Measurements from ENCODE around the gene SPTBN1.

The SPTBN1 gene

GRCh38 chr2:54618646-54619565 lies 162.8 kb downstream of the SPTBN1 start:
- TF ChIP-seq CSDC2 (CRISPR knock-in tag; IDR thresholded peaks at IDR 0.05): no peak
- no peak for TF ChIP-seq TCF4 (CRISPR knock-in tag; IDR thresholded peaks at IDR 0.05; ENCODE audit: borderline replicate concordance)
- no peak for TF ChIP-seq BACH2 (CRISPR knock-in tag; IDR thresholded peaks at IDR 0.05; ENCODE audit: borderline replicate concordance)
- TF ChIP-seq ESRRG (CRISPR knock-in tag; IDR thresholded peaks at IDR 0.05): peak; percentile 64; the same call in 1 of the 2 replicates
- TF ChIP-seq RARB (CRISPR knock-in tag; IDR thresholded peaks at IDR 0.05): no peak
- TF ChIP-seq ZC3H10 (CRISPR knock-in tag; IDR thresholded peaks at IDR 0.05): no peak
- peak; percentile 67; the same call in 1 of the 2 replicates for TF ChIP-seq ISL1 (CRISPR knock-in tag; IDR thresholded peaks at IDR 0.05)
- ATAC-seq: no peak; the same call in 2 of the 3 replicates

- no peak for TF ChIP-seq CREB5 (CRISPR knock-in tag; IDR thresholded peaks at IDR 0.05; ENCODE audit: low read depth)
- no peak for TF ChIP-seq TOX (CRISPR knock-in tag; IDR thresholded peaks at IDR 0.05; ENCODE audit: borderline replicate concordance)
- no peak for TF ChIP-seq ESRRG (CRISPR knock-in tag; IDR thresholded peaks at IDR 0.05)
- no peak for TF ChIP-seq CSDC2 (CRISPR knock-in tag; IDR thresholded peaks at IDR 0.05)
- TF ChIP-seq ARNTL (CRISPR knock-in tag; IDR thresholded peaks at IDR 0.05; ENCODE audit: borderline replicate concordance, low read depth): no peak
- TF ChIP-seq CSRNP3 (CRISPR knock-in tag; IDR thresholded peaks at IDR 0.05): no peak
- no peak for TF ChIP-seq ZC3H10 (CRISPR knock-in tag; IDR thresholded peaks at IDR 0.05)
- no peak for TF ChIP-seq RARB (CRISPR knock-in tag; IDR thresholded peaks at IDR 0.05)
- no peak for TF ChIP-seq ZFP30 (CRISPR knock-in tag; IDR thresholded peaks at IDR 0.05)
- TF ChIP-seq ZNF70 (CRISPR knock-in tag; IDR thresholded peaks at IDR 0.05): no peak
- no peak for TF ChIP-seq POU6F1 (CRISPR knock-in tag; IDR thresholded peaks at IDR 0.05; ENCODE audit: borderline replicate concordance, low read depth)
- TF ChIP-seq TSHZ2 (CRISPR knock-in tag; IDR thresholded peaks at IDR 0.05): no peak
- TF ChIP-seq SNAI2 (CRISPR knock-in tag; IDR thresholded peaks at IDR 0.05): no peak
- TF ChIP-seq ZNF565 (CRISPR knock-in tag; conservative IDR thresholded peaks at IDR 0.05; ENCODE audit: low read depth): no peak
- no peak for TF ChIP-seq PPARA (CRISPR knock-in tag; IDR thresholded peaks at IDR 0.05; ENCODE audit: borderline replicate concordance)
- no peak for TF ChIP-seq PATZ1 (CRISPR knock-in tag; IDR thresholded peaks at IDR 0.05; ENCODE audit: borderline replicate concordance)
- no peak for TF ChIP-seq ISL1 (CRISPR knock-in tag; IDR thresholded peaks at IDR 0.05)
- TF ChIP-seq OSR1 (CRISPR knock-in tag; IDR thresholded peaks at IDR 0.05): no peak
- TF ChIP-seq ZFP3 (CRISPR knock-in tag; IDR thresholded peaks at IDR 0.05): no peak
- TF ChIP-seq GLIS3 (CRISPR knock-in tag; IDR thresholded peaks at IDR 0.05): no peak
- no peak for ATAC-seq
Measured at GRCh38 chr2:54619660-54620231, 163.6 kb downstream of the SPTBN1 start.
